NCI-H146 (cell line): ENCODE data around the gene RGS3.

ENCODE experiments used
- DNase-seq: peaks from one replicate; lab custom pipeline; 2025; lab: John Stamatoyannopoulos, UW

RGS3 gene

GRCh38 chr9:113570749-113571711 is 107.5 kb downstream of the RGS3 start:
- no peak for DNase-seq

- DNase-seq = no peak
These were observed 108.7 kb downstream of the RGS3 start for GRCh38 chr9:113572076-113572861.

- no peak for DNase-seq
These were observed 109.8 kb downstream of the RGS3 start for GRCh38 chr9:113573046-113573958.

GRCh38 chr9:113573959-113574352 is 110.4 kb downstream of the RGS3 start:
- no peak for DNase-seq

GRCh38 chr9:113574441-113575262 is 111.1 kb downstream of the RGS3 start:
- no peak for DNase-seq

GRCh38 chr9:113577525-113578261 is 114.2 kb downstream of the RGS3 start:
- no peak for DNase-seq

GRCh38 chr9:113578279-113578865 is 114.8 kb downstream of the RGS3 start:
- no peak for DNase-seq

- no peak for DNase-seq
These were observed 115.4 kb downstream of the RGS3 start for GRCh38 chr9:113578882-113579282.

GRCh38 chr9:113579283-113580040 is 115.9 kb downstream of the RGS3 start:
- DNase-seq = no peak

- no peak for DNase-seq
These were observed 116.8 kb downstream of the RGS3 start for GRCh38 chr9:113580041-113580953.

GRCh38 chr9:113580954-113581311 is 117.4 kb downstream of the RGS3 start:
- no peak for DNase-seq

GRCh38 chr9:113581865-113582697 is 118.6 kb downstream of the RGS3 start:
- DNase-seq = no peak

- no peak for DNase-seq
These were observed 119.2 kb downstream of the RGS3 start for GRCh38 chr9:113582698-113583200.

GRCh38 chr9:113583511-113584427 is 120.2 kb downstream of the RGS3 start:
- no peak for DNase-seq

GRCh38 chr9:113584428-113585084 is 121.0 kb downstream of the RGS3 start:
- DNase-seq = no peak
